SK-N-SH treated with all-trans-retinoic acid at 6 μM for 48 hours (cell line): ENCODE results near the gene RGL4.
"Not testable (repeated sequence)": the region's sequence is repeated elsewhere in the genome, so short reads cannot be mapped to it uniquely, and the experiment has no call there.

Experiments used
- ESRRG ChIP-seq: fragments of 250-450 bp; sonication (Bioruptor Pico); IDR thresholded peaks from 2 replicates; pipeline ENCODE4 v1.6.1; 2021; ENCODE audit warnings: mild to moderate bottlenecking
- PPARA ChIP-seq: fragments of 250-450 bp; sonication (Bioruptor Pico); IDR thresholded peaks from 2 replicates; pipeline ENCODE4 v1.5.0; 2020; ENCODE audit warnings: mild to moderate bottlenecking, borderline replicate concordance
- RARB ChIP-seq: fragments of 250-450 bp; sonication (Bioruptor Pico); IDR thresholded peaks from 2 replicates; pipeline ENCODE4 v1.8.0; 2021; ENCODE audit warnings: mild to moderate bottlenecking, moderate library complexity
- SNAI2 ChIP-seq: fragments of 250-450 bp; sonication (Bioruptor Pico); IDR thresholded peaks from 2 replicates; pipeline ENCODE4 v1.5.0; 2020; ENCODE audit warnings: mild to moderate bottlenecking, moderate library complexity
- TCF4 ChIP-seq: fragments of 250-450 bp; sonication (Bioruptor Pico); IDR thresholded peaks from 2 replicates; pipeline ENCODE4 v1.8.0; 2021; ENCODE audit warnings: mild to moderate bottlenecking, moderate library complexity, borderline replicate concordance
- ZFP30 ChIP-seq: fragments of 450-650 bp; formaldehyde crosslinking; IDR thresholded peaks from 2 replicates; pipeline ENCODE4 v1.5.0; 2022; ENCODE audit warnings: mild to moderate bottlenecking, moderate library complexity
- ZNF8 ChIP-seq: fragments of 450-650 bp; formaldehyde crosslinking; IDR thresholded peaks from 2 replicates; pipeline ENCODE4 v1.5.0; 2020; ENCODE audit warnings: mild to moderate bottlenecking, moderate library complexity
- TF ChIP-seq, protein P1 (sequence below): fragments of 250-450 bp; sonication (Bioruptor Pico); IDR thresholded peaks from 2 replicates; pipeline ENCODE4 v1.5.1; 2020; ENCODE audit warnings: low read depth, mild to moderate bottlenecking, moderate library complexity
- TF ChIP-seq, protein P2 (sequence below): fragments of 250-450 bp; sonication (Bioruptor Pico); IDR thresholded peaks from 2 replicates; pipeline ENCODE4 v1.8.0; 2020; ENCODE audit warnings: mild to moderate bottlenecking, moderate library complexity, borderline replicate concordance
- TF ChIP-seq, protein P3 (sequence below): fragments of 250-450 bp; sonication (Bioruptor Pico); IDR thresholded peaks from 2 replicates; pipeline ENCODE4 v1.8.0; 2021; ENCODE audit warnings: low read depth, mild to moderate bottlenecking, moderate library complexity, borderline replicate concordance
- TF ChIP-seq, protein P4 (sequence below): fragments of 250-450 bp; sonication (Bioruptor Pico); IDR thresholded peaks from 2 replicates; pipeline ENCODE4 v1.5.1; 2021; ENCODE audit warnings: mild to moderate bottlenecking, moderate library complexity

DNA sequence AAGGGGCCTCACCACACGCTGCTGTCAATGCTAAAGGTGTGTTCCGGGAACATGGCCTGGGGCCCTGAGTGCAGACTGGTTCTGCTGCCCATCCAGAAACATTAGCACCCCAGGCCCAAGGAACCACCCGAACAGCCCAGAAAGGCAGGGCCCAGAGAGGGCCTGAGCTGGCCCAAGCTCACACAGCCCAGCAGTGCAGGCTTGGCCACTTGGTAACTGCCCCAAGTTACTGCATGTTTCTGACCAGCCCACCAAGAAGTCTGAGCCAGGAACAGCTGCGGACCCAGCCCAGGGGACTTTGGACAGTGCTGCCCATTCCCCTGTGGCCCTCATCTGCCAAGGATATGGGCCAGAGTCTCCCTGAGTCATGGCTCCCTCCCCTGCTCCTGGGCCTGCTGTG is 19.4 kb upstream of the RGL4 start:
- TF ChIP-seq ESRRG; TCF4; RARB; PPARA (CRISPR knock-in tag); ZNF8; ZFP30 (CRISPR knock-in tag); SNAI2: not testable (repeated sequence)
- TF ChIP-seq, protein P1, sequence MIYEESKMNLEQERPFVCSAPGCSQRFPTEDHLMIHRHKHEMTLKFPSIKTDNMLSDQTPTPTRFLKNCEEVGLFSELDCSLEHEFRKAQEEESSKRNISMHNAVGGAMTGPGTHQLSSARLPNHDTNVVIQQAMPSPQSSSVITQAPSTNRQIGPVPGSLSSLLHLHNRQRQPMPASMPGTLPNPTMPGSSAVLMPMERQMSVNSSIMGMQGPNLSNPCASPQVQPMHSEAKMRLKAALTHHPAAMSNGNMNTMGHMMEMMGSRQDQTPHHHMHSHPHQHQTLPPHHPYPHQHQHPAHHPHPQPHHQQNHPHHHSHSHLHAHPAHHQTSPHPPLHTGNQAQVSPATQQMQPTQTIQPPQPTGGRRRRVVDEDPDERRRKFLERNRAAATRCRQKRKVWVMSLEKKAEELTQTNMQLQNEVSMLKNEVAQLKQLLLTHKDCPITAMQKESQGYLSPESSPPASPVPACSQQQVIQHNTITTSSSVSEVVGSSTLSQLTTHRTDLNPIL (CRISPR knock-in tag) = not testable (repeated sequence)
- TF ChIP-seq, protein P2, sequence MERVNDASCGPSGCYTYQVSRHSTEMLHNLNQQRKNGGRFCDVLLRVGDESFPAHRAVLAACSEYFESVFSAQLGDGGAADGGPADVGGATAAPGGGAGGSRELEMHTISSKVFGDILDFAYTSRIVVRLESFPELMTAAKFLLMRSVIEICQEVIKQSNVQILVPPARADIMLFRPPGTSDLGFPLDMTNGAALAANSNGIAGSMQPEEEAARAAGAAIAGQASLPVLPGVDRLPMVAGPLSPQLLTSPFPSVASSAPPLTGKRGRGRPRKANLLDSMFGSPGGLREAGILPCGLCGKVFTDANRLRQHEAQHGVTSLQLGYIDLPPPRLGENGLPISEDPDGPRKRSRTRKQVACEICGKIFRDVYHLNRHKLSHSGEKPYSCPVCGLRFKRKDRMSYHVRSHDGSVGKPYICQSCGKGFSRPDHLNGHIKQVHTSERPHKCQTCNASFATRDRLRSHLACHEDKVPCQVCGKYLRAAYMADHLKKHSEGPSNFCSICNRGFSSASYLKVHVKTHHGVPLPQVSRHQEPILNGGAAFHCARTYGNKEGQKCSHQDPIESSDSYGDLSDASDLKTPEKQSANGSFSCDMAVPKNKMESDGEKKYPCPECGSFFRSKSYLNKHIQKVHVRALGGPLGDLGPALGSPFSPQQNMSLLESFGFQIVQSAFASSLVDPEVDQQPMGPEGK (CRISPR knock-in tag) = not testable (repeated sequence)
- TF ChIP-seq, protein P3, sequence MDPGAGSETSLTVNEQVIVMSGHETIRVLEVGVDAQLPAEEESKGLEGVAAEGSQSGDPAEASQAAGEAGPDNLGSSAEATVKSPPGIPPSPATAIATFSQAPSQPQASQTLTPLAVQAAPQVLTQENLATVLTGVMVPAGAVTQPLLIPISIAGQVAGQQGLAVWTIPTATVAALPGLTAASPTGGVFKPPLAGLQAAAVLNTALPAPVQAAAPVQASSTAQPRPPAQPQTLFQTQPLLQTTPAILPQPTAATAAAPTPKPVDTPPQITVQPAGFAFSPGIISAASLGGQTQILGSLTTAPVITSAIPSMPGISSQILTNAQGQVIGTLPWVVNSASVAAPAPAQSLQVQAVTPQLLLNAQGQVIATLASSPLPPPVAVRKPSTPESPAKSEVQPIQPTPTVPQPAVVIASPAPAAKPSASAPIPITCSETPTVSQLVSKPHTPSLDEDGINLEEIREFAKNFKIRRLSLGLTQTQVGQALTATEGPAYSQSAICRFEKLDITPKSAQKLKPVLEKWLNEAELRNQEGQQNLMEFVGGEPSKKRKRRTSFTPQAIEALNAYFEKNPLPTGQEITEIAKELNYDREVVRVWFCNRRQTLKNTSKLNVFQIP (CRISPR knock-in tag) = not testable (repeated sequence)
- TF ChIP-seq, protein P4, sequence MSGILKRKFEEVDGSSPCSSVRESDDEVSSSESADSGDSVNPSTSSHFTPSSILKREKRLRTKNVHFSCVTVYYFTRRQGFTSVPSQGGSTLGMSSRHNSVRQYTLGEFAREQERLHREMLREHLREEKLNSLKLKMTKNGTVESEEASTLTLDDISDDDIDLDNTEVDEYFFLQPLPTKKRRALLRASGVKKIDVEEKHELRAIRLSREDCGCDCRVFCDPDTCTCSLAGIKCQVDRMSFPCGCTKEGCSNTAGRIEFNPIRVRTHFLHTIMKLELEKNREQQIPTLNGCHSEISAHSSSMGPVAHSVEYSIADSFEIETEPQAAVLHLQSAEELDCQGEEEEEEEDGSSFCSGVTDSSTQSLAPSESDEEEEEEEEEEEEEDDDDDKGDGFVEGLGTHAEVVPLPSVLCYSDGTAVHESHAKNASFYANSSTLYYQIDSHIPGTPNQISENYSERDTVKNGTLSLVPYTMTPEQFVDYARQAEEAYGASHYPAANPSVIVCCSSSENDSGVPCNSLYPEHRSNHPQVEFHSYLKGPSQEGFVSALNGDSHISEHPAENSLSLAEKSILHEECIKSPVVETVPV (CRISPR knock-in tag) = not testable (repeated sequence)
